CD1c-positive myeloid dendritic cell (primary cell): ENCODE results near the gene LRRC45.

Experiments
- DNase-seq: peaks from one replicate; pipeline ENCODE4 v3.0.0-alpha.2; 2016; ENCODE audit errors: extremely low spot score

Gene LRRC45

GRCh38 chr17:82018989-82019689 lies 4.0 kb upstream of the LRRC45 start:
- DNase-seq: no peak

- DNase-seq: peak; percentile 61
Measured at GRCh38 chr17:82019690-82020571, 3.2 kb upstream of the LRRC45 start.

GRCh38 chr17:82020572-82021106 lies 2.5 kb upstream of the LRRC45 start:
- DNase-seq: no peak

- DNase-seq: peak; percentile 57
Measured at GRCh38 chr17:82021107-82021899, 1.8 kb upstream of the LRRC45 start.

- no peak for DNase-seq
Measured at GRCh38 chr17:82021900-82022309, 1.2 kb upstream of the LRRC45 start.

- no peak for DNase-seq
Measured at GRCh38 chr17:82022310-82022980, 660 bp upstream of the LRRC45 start, which contains the start of gene CENPX. TSS of gene CENPX (minus strand) at chr17:82022878. CDS start at chr17:82022861, 17 bp downstream.

GRCh38 chr17:82023447-82024241 lies 539 bp downstream of the LRRC45 start:
- peak; percentile 54 for DNase-seq

GRCh38 chr17:82024859-82025258 lies 1.8 kb downstream of the LRRC45 start:
- no peak for DNase-seq

- DNase-seq: no peak
Measured at GRCh38 chr17:82025401-82026107, 2.4 kb downstream of the LRRC45 start.

- no peak for DNase-seq
Measured at GRCh38 chr17:82028246-82028645, 5.1 kb downstream of the LRRC45 start.

- no peak for DNase-seq
Measured at GRCh38 chr17:82028966-82029365, 5.9 kb downstream of the LRRC45 start.

- no peak for DNase-seq
Measured at GRCh38 chr17:82029391-82029790, 6.3 kb downstream of the LRRC45 start.

GRCh38 chr17:82029990-82030469 lies 6.9 kb downstream of the LRRC45 start:
- no peak for DNase-seq

- peak; percentile 88 for DNase-seq
Measured at GRCh38 chr17:82030470-82031302, 7.6 kb downstream of the LRRC45 start.

GRCh38 chr17:82031303-82031884 lies 8.3 kb downstream of the LRRC45 start, which contains the start of gene RAC3:
TSS of gene RAC3 (plus strand) at chr17:82031678. CDS start at chr17:82031762, 84 bp downstream.
- peak; percentile 10 for DNase-seq

GRCh38 chr17:82031885-82032627 lies 9.0 kb downstream of the LRRC45 start:
- DNase-seq: no peak

GRCh38 chr17:82033359-82034085 lies 10.4 kb downstream of the LRRC45 start:
- DNase-seq: no peak
